Hematopoietic multipotent progenitor cell treated with erythropoietin and hydrocortisone succinate and interleukin-3 and kit ligand, for 4 days (in vitro differentiated cells): ENCODE results near the gene NAA16.
A peak's percentile ranks its signal among the peaks of the same experiment; 100 is the strongest.
"Not testable (repeated sequence)": the region's sequence is repeated elsewhere in the genome, so short reads cannot be mapped to it uniquely, and the experiment has no call there.

Source experiments
- DNase-seq: peaks from one replicate; pipeline ENCODE4 v3.0.0-alpha.2; 2015

Gene NAA16

DNA sequence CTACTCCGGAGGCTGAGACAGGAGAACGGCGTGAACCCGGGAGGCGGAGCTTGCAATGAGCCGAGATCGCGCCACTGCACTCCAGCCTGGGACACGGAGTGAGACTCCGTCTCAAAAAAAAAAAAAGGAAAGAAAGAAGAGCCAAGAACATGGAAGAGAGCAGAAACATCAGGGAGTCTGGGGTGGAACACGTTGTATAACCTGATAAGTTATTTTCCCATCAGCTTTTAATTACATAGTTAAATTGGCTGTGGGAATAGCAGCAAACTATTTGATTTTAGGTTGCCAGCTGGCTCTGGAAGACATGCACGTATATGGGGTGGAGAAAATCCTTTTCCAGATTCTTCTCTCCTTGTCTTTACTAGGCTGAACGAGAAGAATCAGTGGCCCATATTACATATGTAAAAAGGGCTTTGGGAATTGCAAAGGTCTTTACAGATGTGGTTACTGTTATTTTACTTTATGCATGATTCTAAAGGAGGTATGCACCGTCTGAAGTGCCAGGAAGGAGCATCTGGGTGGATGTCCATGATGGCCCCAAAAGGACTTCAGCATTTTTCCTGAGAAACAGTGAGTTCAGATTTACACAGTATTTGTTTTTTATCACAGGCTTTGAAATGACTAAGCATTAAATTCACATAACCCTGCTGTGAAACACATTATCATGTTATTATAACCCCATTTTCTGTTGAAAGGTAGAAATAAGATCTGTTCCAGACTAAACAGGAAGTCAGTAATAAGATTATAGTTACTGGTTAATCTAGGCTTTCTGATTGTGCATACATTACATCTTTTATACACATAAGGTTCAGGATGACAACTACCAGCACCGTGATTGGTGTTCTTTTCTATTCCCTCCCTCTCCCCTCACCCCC lies 4.6 kb upstream of the NAA16 start:
- DNase-seq = no peak

DNA sequence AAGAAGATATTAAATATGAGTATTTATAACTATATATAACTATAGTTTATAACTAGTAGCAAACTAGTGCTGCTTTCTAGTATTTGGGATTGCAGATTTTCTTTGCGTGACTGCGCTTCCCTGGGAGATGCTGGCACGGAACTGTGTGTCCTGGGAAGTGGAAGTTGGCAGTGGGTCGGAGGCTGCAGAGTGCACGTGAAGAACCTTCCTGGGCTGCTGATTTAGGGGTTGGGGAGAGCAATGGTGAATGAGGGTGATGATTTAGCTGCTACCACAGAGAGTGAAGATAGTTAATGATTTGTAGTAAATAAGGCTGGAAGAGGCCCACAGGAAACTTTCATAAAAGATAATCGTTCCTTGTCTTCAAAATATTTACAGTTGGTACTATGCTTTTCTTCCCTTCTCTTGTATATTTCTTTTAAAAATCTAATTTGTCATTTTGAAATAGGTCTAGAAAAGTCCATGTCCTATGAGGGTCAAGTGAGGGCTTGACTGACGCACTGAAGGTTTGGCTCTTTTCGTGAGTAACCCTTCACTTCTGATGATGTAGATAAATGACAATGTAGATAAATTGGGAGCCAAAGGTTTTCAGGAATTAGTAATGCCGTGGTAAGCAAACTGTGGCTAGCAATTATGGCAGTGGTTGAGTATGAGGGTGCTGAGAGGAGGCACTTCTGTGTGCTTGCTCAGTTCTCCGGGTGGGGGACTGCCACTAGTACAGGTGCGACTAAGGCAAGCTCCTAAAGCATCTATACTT lies 3.0 kb upstream of the NAA16 start:
- DNase-seq = no peak

DNA sequence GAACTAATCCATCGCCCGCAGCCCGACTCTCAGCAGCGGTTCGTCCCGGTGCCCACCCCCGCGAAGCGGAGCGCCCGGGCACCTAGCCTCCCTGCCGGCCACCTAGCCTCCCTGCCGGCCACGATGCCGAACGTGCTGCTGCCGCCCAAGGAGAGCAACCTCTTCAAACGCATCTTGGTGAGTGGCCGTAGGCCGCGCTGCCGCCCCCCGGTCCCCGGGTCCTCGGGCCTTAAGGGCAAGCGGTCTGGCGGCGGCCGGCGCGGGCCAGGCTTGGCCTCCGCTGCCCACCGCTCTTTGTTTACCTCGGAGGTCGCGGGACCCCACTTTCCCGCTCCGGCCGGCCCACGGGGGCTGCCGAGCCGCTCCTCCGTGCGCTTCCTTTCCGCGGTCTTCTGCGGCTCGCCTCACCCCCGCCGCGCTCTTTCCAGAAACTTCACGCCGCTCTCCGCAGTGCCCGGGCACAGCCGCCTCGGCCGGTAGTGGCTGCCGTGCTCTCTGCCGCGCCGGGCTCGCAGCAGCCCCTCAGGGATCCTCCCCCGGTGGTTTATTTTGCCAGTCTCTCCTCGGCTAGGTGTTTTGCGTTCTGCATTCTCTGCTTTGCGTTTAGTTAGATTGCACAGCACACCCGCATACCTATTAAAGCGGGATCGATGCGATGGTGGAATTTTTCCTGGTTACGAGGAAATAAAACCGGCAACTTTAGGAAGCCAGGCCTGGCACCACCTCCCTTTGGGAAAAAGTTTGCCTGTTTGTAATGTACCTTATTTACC lies 524 bp downstream of the NAA16 start:
- peak; percentile 73 for DNase-seq

DNA sequence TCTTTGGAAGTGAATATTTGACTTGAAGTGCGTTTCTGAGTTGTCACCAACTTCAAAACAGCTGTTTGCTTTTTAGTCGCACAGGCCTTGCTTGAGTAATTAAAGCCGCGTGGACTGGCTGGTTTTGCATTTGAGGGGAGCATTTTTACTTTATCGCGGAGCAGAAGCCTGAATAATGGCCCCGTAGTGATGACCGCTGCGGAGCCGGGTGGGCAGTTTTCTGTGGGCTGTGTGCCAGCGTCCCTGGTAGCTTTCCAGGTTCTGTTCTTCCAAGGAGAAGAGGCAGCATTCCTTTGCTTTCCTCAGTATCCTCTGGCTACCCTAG lies 1.1 kb downstream of the NAA16 start:
- DNase-seq = peak; percentile 67

DNA sequence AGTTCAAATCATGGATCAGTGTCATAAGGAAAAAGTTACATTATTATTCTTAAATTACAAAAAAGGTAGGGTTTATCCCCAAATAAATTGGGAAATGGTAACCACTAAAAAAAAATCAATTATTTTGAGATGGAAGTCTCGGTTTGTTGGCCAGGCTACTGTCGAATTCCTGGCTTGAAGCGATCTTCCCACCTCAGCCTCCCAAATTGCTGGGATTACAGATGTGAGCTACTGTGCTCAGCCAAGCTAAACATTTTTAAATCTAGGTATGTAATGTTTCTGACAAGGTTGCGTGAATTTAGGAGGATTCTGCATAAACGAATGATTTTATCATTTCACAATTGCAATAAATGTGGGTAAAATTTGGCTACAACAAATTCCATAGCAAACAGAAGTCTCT lies 2.0 kb downstream of the NAA16 start:
- DNase-seq = no peak

DNA sequence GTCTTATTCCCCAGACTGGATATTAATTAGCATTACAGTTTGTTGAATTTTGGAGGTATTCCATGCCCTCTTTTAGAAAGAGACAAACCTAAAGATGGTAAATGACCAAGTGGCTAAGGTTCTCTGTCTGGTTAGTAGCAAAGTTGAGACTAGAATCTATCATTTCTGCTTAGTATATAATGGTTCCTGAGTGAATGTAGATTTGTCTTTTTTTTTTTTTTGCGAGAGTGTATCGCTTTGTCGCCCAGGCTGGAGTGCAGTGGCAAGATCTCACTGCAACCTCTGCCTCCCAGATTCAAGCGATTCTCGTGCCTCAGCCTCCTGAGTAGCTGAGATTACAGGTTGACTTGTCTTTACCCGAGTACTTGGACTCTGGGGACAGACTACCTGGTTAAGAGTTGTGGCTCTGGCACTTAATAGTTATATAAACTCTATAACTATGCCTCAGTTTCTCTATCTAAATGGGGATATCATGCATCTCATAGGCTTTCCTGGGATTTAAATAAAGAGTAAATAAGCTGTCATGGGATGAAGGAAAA lies 2.7 kb downstream of the NAA16 start:
- DNase-seq = no peak

DNA sequence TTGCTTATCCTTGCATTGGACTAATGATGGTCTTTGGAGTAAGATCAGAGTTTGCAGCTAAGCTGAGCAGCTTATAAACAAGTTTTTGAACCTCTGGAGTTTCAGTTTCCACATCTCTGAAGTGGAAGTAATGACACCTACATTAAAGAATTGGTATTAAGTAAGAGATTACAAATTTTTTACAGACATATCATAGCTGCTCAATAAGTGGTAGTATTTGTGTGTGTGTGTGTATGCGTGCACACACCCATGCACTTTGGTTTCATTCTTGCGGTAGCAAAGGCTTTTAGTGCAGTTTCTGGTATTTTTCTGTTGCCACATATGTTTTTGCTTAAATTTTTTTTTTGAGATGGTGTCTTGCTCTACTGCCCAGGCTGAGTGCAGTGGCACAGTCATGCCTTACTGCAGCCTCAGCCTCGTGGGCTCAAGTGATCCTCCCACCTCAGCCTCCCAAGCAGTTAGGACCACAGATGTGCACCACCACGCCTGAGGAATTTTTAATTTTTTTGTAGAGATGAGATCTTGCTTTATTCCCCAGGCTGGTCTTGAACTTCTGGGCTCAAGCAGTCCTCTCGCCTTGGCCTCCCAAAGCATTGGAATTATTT lies 4.5 kb downstream of the NAA16 start:
- DNase-seq = no peak

DNA sequence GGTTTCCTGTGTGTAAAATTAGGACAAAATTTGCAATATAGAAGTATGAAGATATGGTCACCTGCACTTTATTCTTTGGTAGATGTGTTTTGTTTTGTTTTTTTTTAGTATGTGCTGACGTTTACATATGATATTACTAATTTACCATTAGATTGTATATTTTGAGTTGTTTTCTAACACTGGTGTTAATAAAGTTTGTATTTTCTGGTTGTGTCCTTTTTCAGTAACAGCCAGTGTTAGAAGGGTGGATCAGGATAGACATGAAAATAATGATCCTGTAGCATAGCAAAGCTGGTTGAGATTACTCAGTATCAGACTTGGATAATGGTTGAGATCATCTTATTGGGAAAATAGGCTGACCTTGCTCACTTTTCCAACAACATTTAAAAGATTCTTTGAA lies 6.2 kb downstream of the NAA16 start:
- no peak for DNase-seq

DNA sequence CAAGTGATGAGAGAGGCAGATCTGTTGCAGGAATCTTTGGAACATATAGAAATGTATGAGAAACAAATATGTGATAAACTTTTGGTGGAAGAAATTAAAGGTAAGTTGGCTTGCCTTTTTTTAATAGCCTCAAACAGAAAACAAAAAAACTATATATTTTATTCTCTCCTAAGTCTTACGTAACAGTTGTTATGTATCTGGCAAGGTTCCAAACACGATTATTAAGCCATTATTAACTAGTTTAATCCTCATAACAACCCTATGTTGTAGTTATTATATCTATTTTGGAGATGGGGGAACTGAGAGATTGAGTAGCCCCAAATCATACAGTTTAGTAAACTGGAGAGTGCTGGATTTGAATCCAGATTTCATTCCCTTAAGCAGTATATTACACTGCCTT lies 14.7 kb downstream of the NAA16 start:
- no peak for DNase-seq

DNA sequence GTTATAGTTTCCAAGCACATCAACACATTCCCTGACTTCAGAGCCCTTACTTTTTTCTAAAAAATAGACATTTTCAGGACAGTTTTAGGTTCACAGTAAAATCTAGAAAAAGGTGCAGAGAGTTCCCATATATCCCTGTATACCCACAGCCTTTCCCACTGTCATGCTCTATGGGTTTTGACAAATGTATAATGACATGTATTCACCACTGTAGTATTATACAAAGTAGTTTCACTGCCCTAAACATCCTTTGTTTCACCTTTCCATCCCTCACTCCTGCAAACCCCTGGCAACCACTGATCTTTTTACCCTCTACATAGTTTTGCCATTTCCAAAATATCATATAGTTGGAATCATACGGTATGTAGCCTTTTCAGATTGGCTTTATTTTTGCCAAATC lies 15.6 kb downstream of the NAA16 start:
- no peak for DNase-seq

DNA sequence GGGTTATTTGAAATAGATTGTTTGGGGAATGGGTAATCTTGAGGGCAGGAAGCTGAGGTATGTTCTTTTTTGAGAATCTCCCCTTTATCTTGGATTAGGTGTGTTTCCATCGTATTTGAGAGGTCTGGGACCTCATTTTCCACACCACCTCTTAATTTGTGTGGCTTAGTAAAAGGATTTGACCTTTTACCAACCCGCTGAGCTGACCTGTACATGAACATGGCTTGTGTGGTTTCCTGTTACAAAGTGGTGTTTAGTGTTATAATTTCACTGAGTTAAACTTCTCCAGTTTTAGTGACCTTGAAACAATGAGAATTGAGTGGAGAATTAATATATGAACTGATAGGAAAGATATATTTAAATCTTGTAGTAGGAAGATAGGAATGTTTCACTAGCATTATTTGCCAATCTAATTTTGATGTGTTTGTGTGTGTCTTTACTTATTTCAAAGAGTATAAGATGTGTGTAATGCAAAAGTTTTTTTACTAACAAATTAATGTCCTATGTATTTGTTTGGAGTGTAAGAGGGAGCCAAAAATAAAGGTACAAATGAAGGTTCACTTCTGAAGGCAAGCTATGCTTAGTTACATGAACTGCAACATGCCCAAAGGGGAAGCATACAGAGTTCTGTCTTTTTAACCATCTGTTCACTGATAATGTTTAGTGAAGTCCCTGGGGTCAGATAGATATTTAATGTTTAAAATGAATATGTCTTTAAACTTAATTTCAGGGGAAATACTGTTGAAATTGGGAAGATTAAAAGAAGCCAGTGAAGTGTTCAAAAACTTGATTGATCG lies 17.1 kb downstream of the NAA16 start:
- DNase-seq = peak; percentile 52

DNA sequence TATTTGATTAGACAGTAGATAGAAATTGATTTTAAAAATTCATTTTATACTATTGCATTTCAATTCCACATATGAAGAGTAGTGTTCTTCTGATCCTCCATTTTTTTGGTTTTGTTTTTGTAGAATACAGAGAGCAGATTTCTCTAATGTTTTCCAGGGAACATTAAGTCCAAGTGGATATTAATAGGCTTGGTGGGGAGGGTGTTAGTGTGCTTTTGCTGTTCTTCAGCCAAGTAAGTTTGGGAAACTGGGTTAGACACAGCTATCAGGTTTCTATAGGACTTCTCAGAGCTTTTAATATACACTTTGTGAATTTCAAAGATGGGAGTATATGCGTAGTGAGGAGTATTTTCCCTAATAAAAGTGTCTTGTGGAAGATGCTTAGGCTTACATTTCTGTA lies 21.8 kb downstream of the NAA16 start:
- DNase-seq = no peak

DNA sequence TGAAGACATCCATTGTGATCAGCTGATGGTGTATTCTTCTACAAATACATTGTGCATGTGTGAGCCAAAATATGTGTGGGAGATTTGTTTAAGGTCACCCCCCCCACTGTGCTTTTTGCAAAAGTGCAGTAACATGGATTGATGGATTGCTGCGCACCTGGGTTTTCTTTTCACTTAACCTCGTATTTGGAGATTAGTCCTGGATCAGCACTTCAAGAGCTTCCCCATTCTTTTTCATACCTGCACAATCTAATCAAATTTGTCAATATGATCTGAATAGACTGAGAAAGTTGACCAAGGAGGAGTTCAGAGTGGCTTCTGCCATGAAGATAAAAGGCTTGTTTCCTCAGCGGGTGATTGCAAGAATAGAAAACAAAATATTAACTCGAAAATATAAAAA lies 23.7 kb downstream of the NAA16 start:
- DNase-seq = no peak

DNA sequence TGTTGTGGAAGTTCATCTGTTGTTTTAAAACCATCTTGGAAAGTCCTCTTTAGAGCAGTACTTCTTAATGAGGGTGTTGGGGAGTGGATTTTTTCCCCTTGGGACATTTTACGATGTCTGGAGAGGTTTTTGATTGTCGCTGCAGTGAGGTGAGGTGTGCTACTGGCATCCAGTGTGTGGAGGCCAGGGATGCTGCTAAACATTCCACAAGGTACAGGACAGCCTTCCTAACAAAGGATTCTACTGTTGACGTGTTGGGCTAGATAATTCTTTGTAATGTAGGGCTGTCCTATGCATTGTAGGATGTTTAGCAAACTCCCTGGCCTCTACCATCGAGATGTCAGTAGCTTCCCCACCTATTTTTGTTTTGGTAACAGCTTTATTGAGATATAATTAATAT lies 33.3 kb downstream of the NAA16 start:
- DNase-seq = no peak

DNA sequence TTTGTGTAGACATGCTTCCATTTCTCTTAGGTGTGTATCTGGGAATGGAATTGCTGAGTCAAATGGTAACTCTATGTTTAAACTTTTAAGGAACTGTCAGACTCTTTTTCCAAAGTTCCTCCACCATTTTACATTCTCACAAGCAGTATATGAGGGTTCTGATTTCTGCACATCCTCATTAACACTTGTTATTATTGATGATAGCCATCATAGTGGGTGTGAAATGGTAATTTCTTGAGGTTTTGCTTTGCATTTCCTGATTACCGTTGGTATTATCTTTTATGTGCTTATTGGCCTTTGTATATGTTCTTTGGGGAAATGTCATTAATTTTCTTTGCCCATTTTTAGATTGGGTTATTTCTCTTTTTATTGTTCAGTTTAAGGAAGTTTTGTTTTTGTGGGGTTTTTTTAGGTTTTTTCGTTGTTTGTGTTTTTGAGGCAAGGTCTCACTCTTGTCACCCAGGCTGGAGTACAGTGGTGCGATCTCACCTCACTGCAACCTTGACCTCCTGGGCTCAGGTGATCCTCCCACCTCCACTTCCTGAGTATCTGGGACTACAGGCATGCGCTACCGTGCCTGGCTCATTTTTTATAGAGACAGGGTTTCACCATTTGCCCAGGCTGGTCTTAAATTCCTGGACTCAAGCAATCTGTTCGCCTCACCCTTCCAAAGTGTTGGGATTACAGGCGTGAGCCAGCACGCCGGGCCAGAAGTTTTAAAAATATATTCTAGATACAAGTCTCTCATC lies 34.3 kb downstream of the NAA16 start:
- DNase-seq = no peak

DNA sequence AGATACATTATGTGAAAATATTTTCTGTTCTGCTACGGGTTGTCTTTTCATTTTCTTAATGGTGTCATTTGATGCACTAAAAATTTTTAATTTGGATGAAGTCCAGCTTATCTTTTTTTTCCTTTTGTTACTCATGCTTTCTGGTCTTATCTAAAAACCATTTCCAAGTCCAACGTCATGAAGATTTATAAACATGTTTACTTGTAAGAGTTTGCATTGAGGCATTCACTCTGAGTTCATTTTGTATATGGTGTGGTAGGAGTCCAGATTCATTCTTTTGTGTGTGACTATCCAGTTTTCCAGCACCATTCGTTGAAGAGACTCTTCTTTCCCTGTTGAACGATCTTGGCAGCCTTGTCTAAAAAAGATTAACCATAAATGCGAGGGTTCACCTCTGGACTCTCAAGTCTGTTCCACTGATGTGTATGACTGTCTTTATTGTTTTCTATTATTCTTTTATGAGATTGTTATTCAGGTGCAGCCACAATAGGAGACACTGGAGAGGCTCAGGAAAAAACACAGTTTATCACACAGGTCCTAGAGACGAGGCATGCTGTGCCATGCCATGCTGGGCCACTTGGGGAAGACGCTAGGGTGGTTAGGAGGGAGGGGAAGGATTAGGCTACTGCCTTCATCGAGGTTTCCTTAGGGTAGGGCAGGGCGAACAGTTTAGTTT lies 35.0 kb downstream of the NAA16 start:
- DNase-seq = peak; percentile 63

DNA sequence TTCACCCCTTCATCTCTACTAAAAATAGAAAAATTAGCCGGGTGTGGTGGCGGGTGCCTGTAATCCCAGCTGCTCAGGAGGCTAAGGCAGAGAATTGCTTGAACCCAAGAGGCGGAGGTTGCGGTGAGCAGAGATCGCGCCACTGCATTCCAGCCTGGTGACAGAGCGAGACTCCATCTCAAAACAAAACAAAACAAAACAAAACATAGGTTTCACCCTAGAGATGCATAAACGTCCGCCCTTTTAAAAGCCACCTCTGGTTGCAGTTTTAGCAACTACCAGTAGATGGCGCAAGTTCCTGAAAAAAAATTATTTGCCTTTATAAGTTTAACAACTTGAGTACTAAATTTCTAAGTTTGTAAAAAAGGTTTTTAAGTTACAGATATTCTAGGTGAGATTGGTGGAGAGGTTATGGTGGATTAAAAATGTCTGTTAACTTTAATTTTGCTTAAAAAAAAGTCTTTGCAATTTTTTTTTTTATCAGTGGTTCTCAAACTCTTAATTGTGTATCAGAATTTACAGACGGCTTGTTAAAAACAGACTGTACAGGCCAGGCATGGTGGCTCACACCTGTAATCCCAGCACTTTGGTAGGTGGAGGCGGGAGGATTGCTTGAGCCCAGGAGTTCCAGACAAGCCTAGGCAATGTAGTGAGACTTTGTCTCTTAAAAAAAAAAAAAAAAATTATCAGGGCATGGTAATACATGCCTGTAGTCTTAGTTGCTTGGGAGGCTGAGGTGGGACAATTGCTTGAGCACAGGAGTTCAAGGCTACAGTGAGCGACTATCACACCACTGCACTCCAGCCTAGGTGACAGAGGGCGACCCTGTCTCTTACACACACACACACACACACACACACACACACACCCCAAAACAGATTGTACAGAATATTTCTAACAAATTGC lies 42.1 kb downstream of the NAA16 start:
- peak; percentile 74 for DNase-seq

DNA sequence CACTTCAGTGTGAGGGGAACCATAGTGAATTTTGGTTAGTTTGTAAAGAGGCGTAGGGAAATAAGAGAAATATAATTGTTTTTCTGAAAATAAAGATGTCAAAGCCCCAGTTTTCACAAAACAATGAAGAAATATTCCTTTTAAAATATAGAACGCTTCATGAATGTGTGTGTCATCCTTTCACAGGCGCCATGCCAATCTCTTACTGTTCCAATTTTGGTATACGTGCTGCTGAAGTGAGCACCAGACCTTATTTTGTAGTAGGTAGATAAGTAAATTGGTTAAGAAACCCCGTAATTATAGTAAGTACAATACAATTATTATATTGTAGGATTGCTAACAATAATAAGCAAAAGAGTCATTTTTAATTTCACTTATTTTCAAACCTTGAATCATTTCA lies 43.3 kb downstream of the NAA16 start:
- no peak for DNase-seq

DNA sequence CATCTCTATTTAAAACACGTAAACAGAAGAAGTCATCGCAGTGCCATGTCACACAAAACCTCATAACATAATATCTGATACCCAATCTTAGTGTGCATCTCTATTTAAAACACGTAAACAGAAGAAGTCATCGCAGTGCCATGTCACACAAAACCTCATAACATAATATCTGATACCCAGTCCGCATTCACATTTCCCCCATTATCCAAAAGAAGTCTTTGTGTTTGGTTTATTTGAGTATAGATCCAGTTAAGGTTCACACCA lies 45.2 kb downstream of the NAA16 start:
- DNase-seq = not testable (repeated sequence)

DNA sequence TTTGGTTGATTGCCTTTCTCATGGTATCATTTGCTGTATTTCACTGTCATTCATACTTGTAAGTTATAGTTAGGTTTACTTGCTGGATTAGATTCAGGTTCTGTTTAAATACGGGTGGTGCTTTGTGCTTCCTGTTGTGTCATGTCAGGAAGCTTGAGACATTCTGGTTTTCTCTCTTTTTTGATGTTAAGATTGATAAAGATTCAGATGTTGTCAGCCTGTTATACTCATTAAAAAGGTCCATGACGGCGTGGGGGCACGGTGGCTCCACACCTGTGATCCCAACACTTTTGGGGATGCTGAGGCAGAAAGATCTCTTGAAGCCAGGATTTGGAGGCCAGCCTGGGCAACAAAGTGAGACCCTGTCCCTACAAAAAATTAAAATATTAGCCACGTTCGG lies 45.7 kb downstream of the NAA16 start:
- DNase-seq = peak; percentile 71
